HEK293 (cell line): ENCODE results near the gene ARMH2.

ENCODE experiments used
- CTCF ChIA-PET: fragments of 350-600 bp; formaldehyde crosslinking; extraction: SDS; loops from one replicate; lab custom pipeline; 2021; ENCODE audit warnings: antibody characterized with exemption; lab: Yijun Ruan, JAX
- POLR2A ChIA-PET: fragments of 300-600 bp; formaldehyde crosslinking; extraction: SDS; loops from one replicate; lab custom pipeline; 2020; ENCODE audit warnings: antibody characterized with exemption, inconsistent platforms; lab: Yijun Ruan, JAX
- H3K27ac ChIP-seq: fragments of 200-500 bp; sonication (Bioruptor generic); 2 replicates; pipeline ENCODE4 v1.5.1; 2014; ENCODE audit warnings: low read depth, low read length, control low read depth, inconsistent platforms; ENCODE audit errors: extremely low read depth
- H3K36me3 ChIP-seq, 2 experiments: fragments of 200-500 bp in 1 of 2; sonication (Bioruptor generic) in 1 of 2; 1 replicate in 1 of 2; 2 replicates in 1 of 2; pipeline ENCODE4 v1.5.1; 2014 to 2017; ENCODE audit warnings: inconsistent platforms in 2 of 2, low read length in 2 of 2; ENCODE audit not compliant: control insufficient read depth in 2 of 2, insufficient read depth in 1 of 2
- H3K4me1 ChIP-seq: fragments of 200-500 bp; sonication (Bioruptor generic); 2 replicates; pipeline ENCODE4 v1.5.1; 2014; ENCODE audit warnings: mild to moderate bottlenecking, low read length, inconsistent platforms; ENCODE audit not compliant: control insufficient read depth, insufficient read depth
- H3K4me3 ChIP-seq: 2 replicates; pipeline ENCODE4 v1.5.1; 2011; ENCODE audit warnings: low read depth, mild to moderate bottlenecking, control low read depth, low read length, moderate library complexity
- H3K9me3 ChIP-seq: fragments of 200-500 bp; sonication (Bioruptor generic); 2 replicates; pipeline ENCODE4 v1.5.1; 2014; ENCODE audit warnings: low read depth, low read length, inconsistent platforms; ENCODE audit not compliant: control insufficient read depth, insufficient read depth
- ELK4 ChIP-seq: IDR thresholded peaks from 2 replicates; pipeline ENCODE4 v1.6.1; 2011; ENCODE audit warnings: mild to moderate bottlenecking, low read depth, low read length, borderline replicate concordance
- GFI1B ChIP-seq: fragments of 450-650 bp; formaldehyde crosslinking; IDR thresholded peaks from 2 replicates; pipeline ENCODE4 v1.5.1; 2016; ENCODE audit warnings: missing biosample characterization, missing genetic modification characterization
- GLI4 ChIP-seq: fragments of 450-650 bp; formaldehyde crosslinking; IDR thresholded peaks from 2 replicates; pipeline ENCODE4 v1.5.1; 2016; ENCODE audit warnings: missing biosample characterization, missing genetic modification characterization
- HIC1 ChIP-seq: fragments of 450-650 bp; formaldehyde crosslinking; IDR thresholded peaks from 2 replicates; pipeline ENCODE4 v1.5.1; 2016; ENCODE audit warnings: missing biosample characterization, missing genetic modification characterization
- HOXC10 ChIP-seq: sonication (generic); formaldehyde crosslinking; IDR thresholded peaks from 2 replicates; pipeline ENCODE4 v1.8.1; 2023; ENCODE audit warnings: mild to moderate bottlenecking, missing genetic modification reagents
- KLF7 ChIP-seq: fragments of 450-650 bp; formaldehyde crosslinking; IDR thresholded peaks from 2 replicates; pipeline ENCODE4 v1.5.1; 2016; ENCODE audit warnings: missing biosample characterization, missing genetic modification characterization, borderline replicate concordance
- PRDM10 ChIP-seq: fragments of 450-650 bp; formaldehyde crosslinking; IDR thresholded peaks from 2 replicates; pipeline ENCODE4 v1.5.1; 2016; ENCODE audit warnings: missing biosample characterization, missing genetic modification characterization
- SP2 ChIP-seq: fragments of 450-650 bp; formaldehyde crosslinking; IDR thresholded peaks from 2 replicates; pipeline ENCODE4 v1.5.1; 2016; ENCODE audit warnings: missing biosample characterization, missing genetic modification characterization
- WT1 ChIP-seq: fragments of 450-650 bp; formaldehyde crosslinking; IDR thresholded peaks from 2 replicates; pipeline ENCODE4 v1.5.1; 2016; ENCODE audit warnings: missing biosample characterization, missing genetic modification characterization
- ZBTB21 ChIP-seq: fragments of 450-650 bp; formaldehyde crosslinking; IDR thresholded peaks from 2 replicates; pipeline ENCODE4 v1.5.1; 2017; ENCODE audit warnings: missing biosample characterization, missing genetic modification characterization
- ZFHX2 ChIP-seq: fragments of 450-650 bp; formaldehyde crosslinking; conservative IDR thresholded peaks from 2 replicates; pipeline ENCODE4 v1.5.1; 2016; ENCODE audit warnings: missing biosample characterization, missing genetic modification characterization
- ZNF16 ChIP-seq: fragments of 450-650 bp; formaldehyde crosslinking; IDR thresholded peaks from 2 replicates; pipeline ENCODE4 v1.5.1; 2016; ENCODE audit warnings: low read depth, missing biosample characterization, missing genetic modification characterization
- ZNF366 ChIP-seq: fragments of 450-650 bp; formaldehyde crosslinking; conservative IDR thresholded peaks from 2 replicates; pipeline ENCODE4 v1.5.1; 2016; ENCODE audit warnings: missing biosample characterization, missing genetic modification characterization
- ZNF398 ChIP-seq: fragments of 450-650 bp; formaldehyde crosslinking; IDR thresholded peaks from 2 replicates; pipeline ENCODE4 v1.5.1; 2017; ENCODE audit warnings: missing biosample characterization, missing genetic modification characterization
- ZNF501 ChIP-seq: fragments of 450-650 bp; formaldehyde crosslinking; IDR thresholded peaks from 2 replicates; pipeline ENCODE4 v1.5.1; 2016; ENCODE audit warnings: missing biosample characterization, missing genetic modification characterization
- ZNF513 ChIP-seq: fragments of 450-650 bp; IDR thresholded peaks from 2 replicates; pipeline ENCODE4 v1.5.1; 2018; ENCODE audit warnings: missing biosample characterization, missing genetic modification characterization
- ZNF626 ChIP-seq: fragments of 450-650 bp; sonication (Bioruptor Pico); formaldehyde crosslinking; IDR thresholded peaks from 2 replicates; pipeline ENCODE4 v1.5.1; 2018; ENCODE audit warnings: missing biosample characterization, missing genetic modification characterization, inconsistent platforms
- ZNF645 ChIP-seq: fragments of 450-650 bp; formaldehyde crosslinking; IDR thresholded peaks from 2 replicates; pipeline ENCODE4; 2016; ENCODE audit warnings: missing biosample characterization, missing genetic modification characterization
- ZNF660 ChIP-seq: fragments of 450-650 bp; IDR thresholded peaks from 2 replicates; pipeline ENCODE4 v1.5.1; 2018; ENCODE audit warnings: missing biosample characterization, mild to moderate bottlenecking, missing genetic modification characterization
- ZNF747 ChIP-seq: fragments of 450-650 bp; formaldehyde crosslinking; IDR thresholded peaks from 2 replicates; pipeline ENCODE4 v1.5.1; 2016; ENCODE audit warnings: missing biosample characterization, missing genetic modification characterization

Gene ARMH2

GRCh38 chr6:24809728-24810127, 11.0 kb upstream of the ARMH2 start:
- H3K4me1 ChIP-seq: no peaks in the 10 kb centered on the region
- no peak for TF ChIP-seq HIC1 (tag by site-specific recombination)
- no peak for TF ChIP-seq HOXC10
- TF ChIP-seq WT1 (tag by site-specific recombination): no peak
- no peak for TF ChIP-seq ZNF660 (tag by site-specific recombination)
- TF ChIP-seq ZNF501 (tag by site-specific recombination): no peak
- no peak for TF ChIP-seq ZNF366 (tag by site-specific recombination)
- no peak for TF ChIP-seq ZFHX2 (tag by site-specific recombination)
- TF ChIP-seq ZNF16 (tag by site-specific recombination): no peak
- TF ChIP-seq PRDM10: no peak
- no peak for TF ChIP-seq GFI1B (tag by site-specific recombination)
- TF ChIP-seq ZNF747 (tag by site-specific recombination): no peak
- TF ChIP-seq ELK4: no peak
- TF ChIP-seq ZBTB21: no peak
- TF ChIP-seq ZNF398 (tag by site-specific recombination): no peak
- no peak for TF ChIP-seq GLI4 (tag by site-specific recombination)
- TF ChIP-seq SP2 (tag by site-specific recombination): no peak
- no peak for TF ChIP-seq KLF7
- no peaks in the 10 kb centered on the region for H3K9me3 ChIP-seq
- ChIA-PET POLR2A (no interaction called here), CTCF (interaction anchor here (1.0 kb wide), 1 partner anchor 182 kb away, joined by 3 read pairs; no protein-coding TSS in a partner anchor)
- no peaks in the 10 kb centered on the region for H3K36me3 ChIP-seq
- H3K4me3 ChIP-seq: no peak overlapping the region
- H3K27ac ChIP-seq: no peak overlapping the region

- H3K27ac ChIP-seq: no peak overlapping the region
- H3K36me3 ChIP-seq: no peaks in the 10 kb centered on the region
- ChIA-PET POLR2A (no interaction called here), CTCF (interaction anchor here (0.6 to 1.0 kb wide), 3 partner anchors 10 to 278 kb away, joined by 3 read pairs; no protein-coding TSS in a partner anchor)
- no peaks in the 10 kb centered on the region for H3K9me3 ChIP-seq
- H3K4me1 ChIP-seq: no peaks in the 10 kb centered on the region
- no peak overlapping the region for H3K4me3 ChIP-seq
- TF ChIP-seq PRDM10 (no peak), ZNF513 (no peak), ZNF645 (tag by site-specific recombination) (no peak), ZNF626 (tag by site-specific recombination) (no peak)
These were observed 8.9 kb upstream of the ARMH2 start for GRCh38 chr6:24807584-24807983.
